ENCODE data around the gene DOLPP1.

DNA sequence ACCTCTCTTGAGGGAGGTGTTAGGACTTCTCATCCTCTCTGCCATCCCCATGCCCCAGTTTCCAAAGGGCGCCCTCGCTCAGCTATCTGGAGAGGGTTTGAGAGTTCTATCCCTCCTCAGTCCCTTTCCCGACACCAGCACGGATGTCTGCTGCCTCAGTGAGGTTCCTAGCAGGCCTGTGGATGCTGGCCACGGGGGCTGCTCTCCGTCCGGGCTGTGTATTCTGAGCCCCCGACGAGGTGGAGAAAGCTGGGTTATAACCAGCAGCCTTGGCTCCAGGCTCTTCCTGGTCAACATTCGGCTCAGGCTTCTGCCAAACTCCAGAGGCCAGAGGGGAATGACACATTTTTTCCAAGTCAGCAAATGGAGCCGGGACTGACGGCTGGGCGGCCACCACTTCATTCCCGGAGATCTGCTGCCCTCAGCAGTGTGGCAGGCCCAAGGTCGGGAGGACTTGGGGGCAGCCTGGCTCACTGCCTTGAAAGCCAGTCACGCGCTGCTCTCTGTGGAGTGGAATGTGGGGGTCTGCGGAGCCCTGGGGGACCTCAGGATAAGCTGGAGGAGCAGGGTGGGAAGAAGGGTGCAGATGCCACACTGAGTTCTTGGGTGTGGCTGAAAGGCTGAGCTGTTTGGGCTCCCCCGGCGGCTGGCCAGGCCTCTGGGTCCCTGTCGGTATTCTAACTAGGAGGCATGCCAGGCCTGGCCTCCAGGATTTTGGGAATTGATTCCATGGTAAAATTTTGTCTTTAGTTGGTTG lies 57.7 kb downstream of the DOLPP1 start:
- TF ChIP-seq, protein P1, sequence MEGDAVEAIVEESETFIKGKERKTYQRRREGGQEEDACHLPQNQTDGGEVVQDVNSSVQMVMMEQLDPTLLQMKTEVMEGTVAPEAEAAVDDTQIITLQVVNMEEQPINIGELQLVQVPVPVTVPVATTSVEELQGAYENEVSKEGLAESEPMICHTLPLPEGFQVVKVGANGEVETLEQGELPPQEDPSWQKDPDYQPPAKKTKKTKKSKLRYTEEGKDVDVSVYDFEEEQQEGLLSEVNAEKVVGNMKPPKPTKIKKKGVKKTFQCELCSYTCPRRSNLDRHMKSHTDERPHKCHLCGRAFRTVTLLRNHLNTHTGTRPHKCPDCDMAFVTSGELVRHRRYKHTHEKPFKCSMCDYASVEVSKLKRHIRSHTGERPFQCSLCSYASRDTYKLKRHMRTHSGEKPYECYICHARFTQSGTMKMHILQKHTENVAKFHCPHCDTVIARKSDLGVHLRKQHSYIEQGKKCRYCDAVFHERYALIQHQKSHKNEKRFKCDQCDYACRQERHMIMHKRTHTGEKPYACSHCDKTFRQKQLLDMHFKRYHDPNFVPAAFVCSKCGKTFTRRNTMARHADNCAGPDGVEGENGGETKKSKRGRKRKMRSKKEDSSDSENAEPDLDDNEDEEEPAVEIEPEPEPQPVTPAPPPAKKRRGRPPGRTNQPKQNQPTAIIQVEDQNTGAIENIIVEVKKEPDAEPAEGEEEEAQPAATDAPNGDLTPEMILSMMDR (IDR thresholded peaks at IDR 0.05): no peak
- no peak for TF ChIP-seq POLR2A (IDR thresholded peaks at IDR 0.05)

Data from testis (tissue), 2 donors.